ENCODE measurements around the gene RABGAP1L. TPM values are rescaled to one million over a fixed set of nuclear protein-coding genes. Genes with fewer than 3 reads are reported as not detected.

The RABGAP1L gene
- total and polyA plus RNA-seq, 2 of the 8 experiments (the other 6 are each of a cell fraction or from before 2014, with no cell fraction given) = 33.3 to 156 TPM

GRCh38 chr1:174406421-174406820, 247.1 kb downstream of the RABGAP1L start (continued):
- TF ChIP-seq, protein P1, sequence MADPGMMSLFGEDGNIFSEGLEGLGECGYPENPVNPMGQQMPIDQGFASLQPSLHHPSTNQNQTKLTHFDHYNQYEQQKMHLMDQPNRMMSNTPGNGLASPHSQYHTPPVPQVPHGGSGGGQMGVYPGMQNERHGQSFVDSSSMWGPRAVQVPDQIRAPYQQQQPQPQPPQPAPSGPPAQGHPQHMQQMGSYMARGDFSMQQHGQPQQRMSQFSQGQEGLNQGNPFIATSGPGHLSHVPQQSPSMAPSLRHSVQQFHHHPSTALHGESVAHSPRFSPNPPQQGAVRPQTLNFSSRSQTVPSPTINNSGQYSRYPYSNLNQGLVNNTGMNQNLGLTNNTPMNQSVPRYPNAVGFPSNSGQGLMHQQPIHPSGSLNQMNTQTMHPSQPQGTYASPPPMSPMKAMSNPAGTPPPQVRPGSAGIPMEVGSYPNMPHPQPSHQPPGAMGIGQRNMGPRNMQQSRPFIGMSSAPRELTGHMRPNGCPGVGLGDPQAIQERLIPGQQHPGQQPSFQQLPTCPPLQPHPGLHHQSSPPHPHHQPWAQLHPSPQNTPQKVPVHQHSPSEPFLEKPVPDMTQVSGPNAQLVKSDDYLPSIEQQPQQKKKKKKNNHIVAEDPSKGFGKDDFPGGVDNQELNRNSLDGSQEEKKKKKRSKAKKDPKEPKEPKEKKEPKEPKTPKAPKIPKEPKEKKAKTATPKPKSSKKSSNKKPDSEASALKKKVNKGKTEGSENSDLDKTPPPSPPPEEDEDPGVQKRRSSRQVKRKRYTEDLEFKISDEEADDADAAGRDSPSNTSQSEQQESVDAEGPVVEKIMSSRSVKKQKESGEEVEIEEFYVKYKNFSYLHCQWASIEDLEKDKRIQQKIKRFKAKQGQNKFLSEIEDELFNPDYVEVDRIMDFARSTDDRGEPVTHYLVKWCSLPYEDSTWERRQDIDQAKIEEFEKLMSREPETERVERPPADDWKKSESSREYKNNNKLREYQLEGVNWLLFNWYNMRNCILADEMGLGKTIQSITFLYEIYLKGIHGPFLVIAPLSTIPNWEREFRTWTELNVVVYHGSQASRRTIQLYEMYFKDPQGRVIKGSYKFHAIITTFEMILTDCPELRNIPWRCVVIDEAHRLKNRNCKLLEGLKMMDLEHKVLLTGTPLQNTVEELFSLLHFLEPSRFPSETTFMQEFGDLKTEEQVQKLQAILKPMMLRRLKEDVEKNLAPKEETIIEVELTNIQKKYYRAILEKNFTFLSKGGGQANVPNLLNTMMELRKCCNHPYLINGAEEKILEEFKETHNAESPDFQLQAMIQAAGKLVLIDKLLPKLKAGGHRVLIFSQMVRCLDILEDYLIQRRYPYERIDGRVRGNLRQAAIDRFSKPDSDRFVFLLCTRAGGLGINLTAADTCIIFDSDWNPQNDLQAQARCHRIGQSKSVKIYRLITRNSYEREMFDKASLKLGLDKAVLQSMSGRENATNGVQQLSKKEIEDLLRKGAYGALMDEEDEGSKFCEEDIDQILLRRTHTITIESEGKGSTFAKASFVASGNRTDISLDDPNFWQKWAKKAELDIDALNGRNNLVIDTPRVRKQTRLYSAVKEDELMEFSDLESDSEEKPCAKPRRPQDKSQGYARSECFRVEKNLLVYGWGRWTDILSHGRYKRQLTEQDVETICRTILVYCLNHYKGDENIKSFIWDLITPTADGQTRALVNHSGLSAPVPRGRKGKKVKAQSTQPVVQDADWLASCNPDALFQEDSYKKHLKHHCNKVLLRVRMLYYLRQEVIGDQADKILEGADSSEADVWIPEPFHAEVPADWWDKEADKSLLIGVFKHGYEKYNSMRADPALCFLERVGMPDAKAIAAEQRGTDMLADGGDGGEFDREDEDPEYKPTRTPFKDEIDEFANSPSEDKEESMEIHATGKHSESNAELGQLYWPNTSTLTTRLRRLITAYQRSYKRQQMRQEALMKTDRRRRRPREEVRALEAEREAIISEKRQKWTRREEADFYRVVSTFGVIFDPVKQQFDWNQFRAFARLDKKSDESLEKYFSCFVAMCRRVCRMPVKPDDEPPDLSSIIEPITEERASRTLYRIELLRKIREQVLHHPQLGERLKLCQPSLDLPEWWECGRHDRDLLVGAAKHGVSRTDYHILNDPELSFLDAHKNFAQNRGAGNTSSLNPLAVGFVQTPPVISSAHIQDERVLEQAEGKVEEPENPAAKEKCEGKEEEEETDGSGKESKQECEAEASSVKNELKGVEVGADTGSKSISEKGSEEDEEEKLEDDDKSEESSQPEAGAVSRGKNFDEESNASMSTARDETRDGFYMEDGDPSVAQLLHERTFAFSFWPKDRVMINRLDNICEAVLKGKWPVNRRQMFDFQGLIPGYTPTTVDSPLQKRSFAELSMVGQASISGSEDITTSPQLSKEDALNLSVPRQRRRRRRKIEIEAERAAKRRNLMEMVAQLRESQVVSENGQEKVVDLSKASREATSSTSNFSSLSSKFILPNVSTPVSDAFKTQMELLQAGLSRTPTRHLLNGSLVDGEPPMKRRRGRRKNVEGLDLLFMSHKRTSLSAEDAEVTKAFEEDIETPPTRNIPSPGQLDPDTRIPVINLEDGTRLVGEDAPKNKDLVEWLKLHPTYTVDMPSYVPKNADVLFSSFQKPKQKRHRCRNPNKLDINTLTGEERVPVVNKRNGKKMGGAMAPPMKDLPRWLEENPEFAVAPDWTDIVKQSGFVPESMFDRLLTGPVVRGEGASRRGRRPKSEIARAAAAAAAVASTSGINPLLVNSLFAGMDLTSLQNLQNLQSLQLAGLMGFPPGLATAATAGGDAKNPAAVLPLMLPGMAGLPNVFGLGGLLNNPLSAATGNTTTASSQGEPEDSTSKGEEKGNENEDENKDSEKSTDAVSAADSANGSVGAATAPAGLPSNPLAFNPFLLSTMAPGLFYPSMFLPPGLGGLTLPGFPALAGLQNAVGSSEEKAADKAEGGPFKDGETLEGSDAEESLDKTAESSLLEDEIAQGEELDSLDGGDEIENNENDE (IDR thresholded peaks at IDR 0.05; ENCODE audit: insufficient replicate concordance, low read length) = no peak
- TF ChIP-seq JUND (IDR thresholded peaks at IDR 0.05; ENCODE audit: low read length) (no peak), SIN3A (conservative IDR thresholded peaks at IDR 0.05 in 1 of 2, IDR thresholded peaks at IDR 0.05 in 1 of 2; ENCODE audit: low read depth in 1 of 2, low read length in 2 of 2) (no peak), FOSL1 (IDR thresholded peaks at IDR 0.05; ENCODE audit: insufficient read depth, low read depth, low read length) (no peak), HDAC6 (IDR thresholded peaks at IDR 0.05; ENCODE audit: low read depth, low read length) (no peak), SRF (IDR thresholded peaks at IDR 0.05; ENCODE audit: low read depth, low read length) (no peak), RFX5 (IDR thresholded peaks at IDR 0.05; ENCODE audit: borderline replicate concordance, low read depth, low read length) (no peak)

All from H1 (cell line).